Measurements from ENCODE around the gene COMP. TPM values are rescaled to one million over a fixed set of nuclear protein-coding genes. Genes with fewer than 3 reads are reported as not detected.

The COMP gene
- polyA plus RNA-seq, 2 of the 4 experiments (the other 2 are of a cell fraction) = not detected

- TF ChIP-seq CHD2 (IDR thresholded peaks at IDR 0.05; ENCODE audit: low read length, partially characterized antibody) = no peak
- TF ChIP-seq JUNB (IDR thresholded peaks at IDR 0.05) = no peak
- no peak for TF ChIP-seq NR3C1 (IDR thresholded peaks at IDR 0.05)
- TF ChIP-seq RFX5 (IDR thresholded peaks at IDR 0.05) = no peak
- TF ChIP-seq EP300 (IDR thresholded peaks at IDR 0.05) = no peak
- no peak for TF ChIP-seq FOSB (CRISPR knock-in tag; IDR thresholded peaks at IDR 0.05)
- TF ChIP-seq MAX (IDR thresholded peaks at IDR 0.05) = no peak
- no peak for TF ChIP-seq NFE2L2 (conservative IDR thresholded peaks at IDR 0.05; ENCODE audit: low read length)
- no peak for DNase-seq (ENCODE audit: low read depth in 1 of 2, low spot score in 1 of 2)
- Histone ChIP-seq H3K4me3 (no peak overlapping the region), H3K4me2 (no peak overlapping the region), H3K9me3 (no peaks in the 10 kb centered on the region), H3K4me1 (peaks cover 7% of the 10 kb centered on the region; the same call in 2 of the 3 replicates), H3K27ac (no peak overlapping the region)
- WGBS (ENCODE audit: missing lambda C conversion rate) = 88% methylated on average over 15 of the region's 22 CpGs
- no peak for ATAC-seq
- POLR2A ChIA-PET = no interaction called here
- CTCF ChIA-PET = interaction anchor here (1.3 kb wide), 1 partner anchor 65 kb away, joined by 3 read pairs; no protein-coding TSS in a partner anchor
- FAIRE-seq = no peak
Observed at GRCh38 chr19:18782559-18783225, 8.4 kb downstream of the COMP start.

DNA sequence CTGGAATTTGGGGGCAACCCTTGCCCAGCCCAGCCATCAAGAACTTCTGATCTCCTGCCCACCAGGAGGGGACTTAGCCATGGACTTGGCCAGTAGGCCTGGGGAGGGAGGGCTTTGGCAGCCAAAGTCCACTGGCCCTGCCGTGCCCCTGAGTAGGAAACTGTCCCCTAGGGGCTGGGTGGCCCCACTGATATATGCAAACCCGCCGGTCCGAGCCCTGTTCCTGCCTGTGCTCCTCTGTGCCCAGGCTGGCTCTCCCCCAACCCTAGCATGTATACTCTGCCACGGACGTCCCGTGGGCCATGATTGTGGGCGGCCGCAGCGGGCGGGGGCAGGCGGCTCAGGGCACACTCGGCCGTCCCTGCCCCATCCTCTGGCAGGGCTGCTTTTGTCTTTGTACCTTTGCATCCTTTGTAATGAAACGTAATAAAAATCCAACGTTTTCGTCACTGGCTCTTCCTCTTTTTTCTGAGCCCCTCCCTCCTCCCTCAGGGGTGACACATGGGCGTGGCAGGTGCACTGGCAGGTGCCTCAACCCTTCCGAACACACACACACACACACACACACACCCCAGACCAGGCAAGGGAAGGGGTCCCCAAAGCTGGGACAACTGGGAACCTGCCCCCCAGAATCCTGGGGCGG is 9.1 kb downstream of the COMP start:
- no peak for ATAC-seq
- ChIA-PET CTCF (interaction anchor here (1.3 kb wide), 1 partner anchor 66 kb away, joined by 3 read pairs; no protein-coding TSS in a partner anchor), POLR2A (no interaction called here)
- Histone ChIP-seq H3K4me1 (peaks cover 7% of the 10 kb centered on the region; the same call in 2 of the 3 replicates), H3K27ac (no peak overlapping the region), H3K4me3 (no peak overlapping the region), H3K9me3 (no peaks in the 10 kb centered on the region), H3K4me2 (no peak overlapping the region)
- no peak for DNase-seq (ENCODE audit: low read depth in 1 of 2, low spot score in 1 of 2)
- no peak for FAIRE-seq
- WGBS (ENCODE audit: missing lambda C conversion rate) = 80% methylated on average over 15 of the region's 20 CpGs
- TF ChIP-seq BCL3 (IDR thresholded peaks at IDR 0.05) (no peak), KDM1A (IDR thresholded peaks at IDR 0.05; ENCODE audit: low read depth) (no peak), FOSL2 (IDR thresholded peaks at IDR 0.05) (no peak), FOSL2 (CRISPR knock-in tag; IDR thresholded peaks at IDR 0.05) (no peak), ATOH8 (CRISPR knock-in tag; IDR thresholded peaks at IDR 0.05; ENCODE audit: low read depth) (no peak)

GRCh38 chr19:18781047-18781600 is 10.0 kb downstream of the COMP start:
- H3K4me2 ChIP-seq = no peak overlapping the region
- DNase-seq (ENCODE audit: low read depth in 1 of 2, low spot score in 1 of 2) (no peak), ATAC-seq (no peak), FAIRE-seq (no peak)
- TF ChIP-seq RFX5 (IDR thresholded peaks at IDR 0.05) (no peak), CBX8 (IDR thresholded peaks at IDR 0.05) (no peak), CHD2 (IDR thresholded peaks at IDR 0.05; ENCODE audit: low read length, partially characterized antibody) (no peak), JUNB (IDR thresholded peaks at IDR 0.05) (no peak), ZFP36 (IDR thresholded peaks at IDR 0.05; ENCODE audit: borderline replicate concordance, partially characterized antibody) (no peak), PBX3 (IDR thresholded peaks at IDR 0.05) (no peak)
- TF ChIP-seq, protein P1, sequence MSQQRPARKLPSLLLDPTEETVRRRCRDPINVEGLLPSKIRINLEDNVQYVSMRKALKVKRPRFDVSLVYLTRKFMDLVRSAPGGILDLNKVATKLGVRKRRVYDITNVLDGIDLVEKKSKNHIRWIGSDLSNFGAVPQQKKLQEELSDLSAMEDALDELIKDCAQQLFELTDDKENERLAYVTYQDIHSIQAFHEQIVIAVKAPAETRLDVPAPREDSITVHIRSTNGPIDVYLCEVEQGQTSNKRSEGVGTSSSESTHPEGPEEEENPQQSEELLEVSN (IDR thresholded peaks at IDR 0.05; ENCODE audit: borderline replicate concordance, low read depth) = no peak
- H3K4me1 ChIP-seq = peaks cover 15% of the 10 kb centered on the region
- H3K27ac ChIP-seq = no peak overlapping the region
- ChIA-PET POLR2A (no interaction called here), CTCF (interaction anchor here (1.5 kb wide), 1 partner anchor 10 kb away, joined by 6 read pairs; no protein-coding TSS in a partner anchor)
- no peak overlapping the region for H3K4me3 ChIP-seq
- H3K9me3 ChIP-seq = no peaks in the 10 kb centered on the region
- 90% methylated on average over 5 of the region's 14 CpGs for WGBS (ENCODE audit: missing lambda C conversion rate)
